Measurements from ENCODE around the gene EXOC3L4.

- TF ChIP-seq, protein P1, sequence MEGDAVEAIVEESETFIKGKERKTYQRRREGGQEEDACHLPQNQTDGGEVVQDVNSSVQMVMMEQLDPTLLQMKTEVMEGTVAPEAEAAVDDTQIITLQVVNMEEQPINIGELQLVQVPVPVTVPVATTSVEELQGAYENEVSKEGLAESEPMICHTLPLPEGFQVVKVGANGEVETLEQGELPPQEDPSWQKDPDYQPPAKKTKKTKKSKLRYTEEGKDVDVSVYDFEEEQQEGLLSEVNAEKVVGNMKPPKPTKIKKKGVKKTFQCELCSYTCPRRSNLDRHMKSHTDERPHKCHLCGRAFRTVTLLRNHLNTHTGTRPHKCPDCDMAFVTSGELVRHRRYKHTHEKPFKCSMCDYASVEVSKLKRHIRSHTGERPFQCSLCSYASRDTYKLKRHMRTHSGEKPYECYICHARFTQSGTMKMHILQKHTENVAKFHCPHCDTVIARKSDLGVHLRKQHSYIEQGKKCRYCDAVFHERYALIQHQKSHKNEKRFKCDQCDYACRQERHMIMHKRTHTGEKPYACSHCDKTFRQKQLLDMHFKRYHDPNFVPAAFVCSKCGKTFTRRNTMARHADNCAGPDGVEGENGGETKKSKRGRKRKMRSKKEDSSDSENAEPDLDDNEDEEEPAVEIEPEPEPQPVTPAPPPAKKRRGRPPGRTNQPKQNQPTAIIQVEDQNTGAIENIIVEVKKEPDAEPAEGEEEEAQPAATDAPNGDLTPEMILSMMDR (conservative IDR thresholded peaks at IDR 0.05; ENCODE audit: low read length), result no peak
- no peak for TF ChIP-seq EZH2phosphoT487 (IDR thresholded peaks at IDR 0.05; ENCODE audit: borderline replicate concordance, low read depth, low read length)
Observed at GRCh38 chr14:103059556-103059955, 35.0 kb upstream of the EXOC3L4 start.

All from OCI-LY7 (cell line).